ENCODE measurements around the gene GAS7.
"Not testable (repeated sequence)": the region's sequence is repeated elsewhere in the genome, so short reads cannot be mapped to it uniquely, and the experiment has no call there.

Gene GAS7

DNA sequence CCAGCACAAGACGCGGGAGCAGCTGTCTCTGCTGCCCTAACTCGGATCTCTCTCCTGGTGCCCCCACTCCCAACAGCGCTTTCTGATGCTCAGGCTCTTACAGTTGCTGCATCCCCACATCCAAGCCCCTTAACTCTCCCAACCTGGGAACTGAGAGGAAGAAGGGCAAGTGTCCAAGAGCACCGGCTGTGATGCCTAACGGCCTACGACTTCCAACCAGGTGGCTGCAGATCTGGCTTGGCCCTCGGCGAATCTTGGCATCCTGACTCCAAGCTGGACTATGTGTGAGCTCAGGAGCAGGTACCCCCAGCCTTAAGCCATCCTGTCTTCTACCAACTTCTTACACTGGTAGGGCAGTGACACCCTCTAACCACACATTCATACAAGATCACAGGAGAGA, 255.1 kb downstream of the GAS7 start:
- no peak for DNase-seq (ENCODE audit: low read depth in 3 of 3)

DNA sequence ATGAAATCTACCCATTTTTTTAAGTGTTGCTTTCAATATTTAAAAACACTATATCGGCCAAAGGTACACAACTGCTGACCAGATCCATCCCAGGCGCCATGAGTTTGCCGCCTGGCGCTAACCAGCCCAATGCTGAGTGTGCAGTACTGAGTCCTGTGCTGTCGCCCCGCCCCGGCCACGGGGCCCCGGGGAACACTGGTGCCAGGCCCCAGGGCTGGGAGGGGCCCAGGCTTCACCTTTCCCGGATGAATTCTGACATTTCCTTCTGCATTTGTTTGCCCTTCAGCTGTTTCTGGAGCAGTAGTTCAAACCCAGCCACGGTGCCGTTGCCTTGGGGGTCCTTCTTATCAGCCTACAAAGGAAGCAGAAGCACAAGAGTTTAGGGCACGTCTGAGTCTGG, 255.5 kb downstream of the GAS7 start:
- DNase-seq (ENCODE audit: low read depth in 3 of 3), result no peak

DNA sequence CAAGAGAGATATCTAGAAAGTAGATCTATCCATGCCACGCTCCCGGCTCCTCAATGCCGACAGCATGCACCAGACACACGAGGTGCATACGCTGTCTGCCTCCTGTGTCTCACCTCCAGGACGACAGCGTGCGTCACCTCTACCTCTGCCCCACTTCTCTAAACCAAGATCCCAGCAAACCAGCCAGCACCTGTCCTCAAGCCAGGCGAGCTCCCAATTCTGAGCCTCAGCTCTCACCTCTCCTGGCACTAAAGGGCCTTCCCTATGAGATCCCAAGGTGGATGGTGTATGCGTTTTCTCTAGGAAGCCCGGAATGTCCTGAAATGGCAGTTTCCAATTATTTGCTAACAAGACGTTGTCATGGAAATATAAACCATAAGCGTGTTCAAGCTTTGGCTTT, 257.1 kb downstream of the GAS7 start:
- DNase-seq (ENCODE audit: low read depth in 3 of 3), result no peak

DNA sequence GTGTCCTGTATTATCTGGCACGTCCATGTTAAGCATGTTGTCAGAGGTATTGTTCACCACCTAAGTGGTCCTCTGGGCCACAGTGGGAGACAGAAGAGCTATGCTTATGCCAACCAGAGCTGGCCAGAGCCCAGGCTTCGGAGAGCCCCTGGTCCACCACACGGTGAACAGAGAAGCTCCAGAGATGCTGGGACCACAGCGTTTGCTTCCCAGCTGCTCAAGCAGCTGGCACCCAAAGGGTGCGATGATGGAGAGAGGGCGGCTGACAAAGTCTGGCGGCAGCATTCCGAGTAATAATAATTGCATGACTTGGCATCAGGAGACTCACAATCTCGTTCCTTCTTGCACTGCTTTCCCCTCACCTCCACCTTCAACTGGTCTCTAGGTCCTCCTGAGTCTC, 257.6 kb downstream of the GAS7 start:
- DNase-seq (ENCODE audit: low read depth in 3 of 3), result no peak

DNA sequence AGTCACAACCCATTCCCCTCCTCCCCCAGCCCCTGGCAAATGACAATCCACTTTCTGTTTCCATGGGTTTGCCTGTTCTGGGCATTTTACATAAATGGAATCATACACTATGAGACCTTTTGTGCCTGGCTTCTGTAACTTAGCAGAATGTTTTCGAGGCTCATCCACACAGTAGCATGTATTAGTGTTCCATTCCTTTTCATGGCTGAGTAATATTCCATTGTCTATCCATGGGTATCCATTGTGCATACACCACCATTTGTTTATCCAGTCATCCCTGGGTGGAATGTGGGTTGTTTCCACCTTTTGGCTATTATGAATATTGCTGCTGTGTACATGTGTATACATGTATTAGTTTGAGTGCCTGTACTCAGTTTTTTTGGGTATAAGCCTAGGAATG, 259.6 kb downstream of the GAS7 start:
- no peak for DNase-seq (ENCODE audit: low read depth in 3 of 3)

DNA sequence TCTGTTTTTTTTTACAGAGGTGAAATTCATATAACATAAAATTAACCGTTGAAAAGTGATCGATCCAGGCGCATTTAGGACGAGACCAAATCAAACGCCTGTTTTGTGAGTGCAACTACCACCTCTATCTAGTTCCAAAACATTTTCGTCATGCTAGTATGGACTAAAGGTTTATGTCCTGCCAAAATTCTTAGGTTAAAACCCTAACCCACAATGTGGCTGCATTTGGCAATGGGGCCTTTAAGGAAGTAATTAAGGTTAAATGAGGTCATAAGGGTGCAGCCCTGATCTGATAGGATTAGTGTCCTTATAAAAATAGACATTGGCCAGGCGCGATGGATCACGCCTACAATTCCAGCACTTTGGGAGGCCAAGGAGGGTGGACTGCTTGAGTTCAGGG, 260.5 kb downstream of the GAS7 start:
- no peak for DNase-seq (ENCODE audit: low read depth in 3 of 3)

DNA sequence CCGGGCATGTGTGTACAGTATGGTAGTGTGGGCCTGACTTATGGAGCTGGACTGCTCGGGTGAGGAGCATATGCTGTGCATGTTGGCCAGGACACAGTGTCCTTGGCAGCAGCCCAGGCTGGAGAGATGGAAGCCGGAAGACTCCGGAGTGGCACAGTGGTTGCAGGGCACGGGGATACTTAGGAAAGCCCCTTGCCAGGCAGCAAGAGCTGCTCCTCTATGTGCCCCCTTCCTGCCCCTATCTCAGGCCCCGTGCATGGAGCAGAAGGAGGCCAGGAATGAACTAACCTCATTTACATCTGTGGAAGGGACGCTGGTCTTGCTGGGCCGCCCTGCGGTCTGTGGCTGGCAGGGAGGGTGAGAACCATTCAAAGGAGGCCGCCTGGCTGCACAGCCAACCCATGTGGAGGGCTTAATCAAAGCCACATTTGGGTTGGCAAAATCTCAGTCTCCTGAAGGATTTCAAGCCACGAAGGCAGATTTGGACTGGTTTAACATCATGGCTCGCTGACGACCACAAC, 261.1 kb downstream of the GAS7 start:
- DNase-seq (ENCODE audit: low read depth in 3 of 3), result no peak

DNA sequence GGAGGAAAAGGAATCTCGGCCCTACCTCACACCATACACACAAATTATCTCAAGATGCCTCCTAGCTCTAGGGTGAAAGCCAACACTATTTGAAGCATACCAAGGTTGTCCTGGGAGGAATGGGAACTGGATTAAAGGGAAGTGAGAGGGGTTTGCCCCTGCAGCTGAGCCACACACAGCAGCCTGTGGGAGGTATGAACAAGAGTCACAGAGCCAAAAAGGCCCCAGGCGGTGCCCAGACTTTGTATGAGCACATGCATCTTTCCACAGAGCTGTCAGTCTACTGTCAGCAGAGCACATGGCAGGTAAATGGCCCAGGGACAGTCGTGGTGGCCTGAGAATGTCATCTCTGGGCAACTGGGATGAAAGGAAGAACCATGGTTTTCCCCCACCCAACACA, 262.3 kb downstream of the GAS7 start:
- DNase-seq (ENCODE audit: low read depth in 3 of 3), result no peak

DNA sequence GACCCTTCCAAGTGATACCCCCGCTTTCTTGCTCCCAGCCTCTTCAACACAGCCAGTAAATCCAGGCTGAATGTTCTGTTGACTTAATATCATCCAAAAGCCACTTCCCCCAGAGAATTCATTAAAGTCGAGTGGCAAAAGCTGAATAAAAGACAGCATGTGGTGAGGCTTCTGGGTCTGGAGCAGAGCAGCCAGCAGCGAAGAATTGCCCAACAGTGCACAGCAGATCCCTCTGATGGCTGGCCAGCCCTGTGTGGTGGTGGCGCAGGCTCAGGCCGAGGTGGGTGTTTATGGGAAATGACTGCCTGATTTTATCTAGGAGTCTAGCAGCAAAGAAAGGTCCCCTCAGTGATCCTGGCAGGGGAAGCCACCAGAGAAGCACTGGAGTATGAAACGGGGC, 263.0 kb downstream of the GAS7 start:
- no peak for DNase-seq (ENCODE audit: low read depth in 3 of 3)

DNA sequence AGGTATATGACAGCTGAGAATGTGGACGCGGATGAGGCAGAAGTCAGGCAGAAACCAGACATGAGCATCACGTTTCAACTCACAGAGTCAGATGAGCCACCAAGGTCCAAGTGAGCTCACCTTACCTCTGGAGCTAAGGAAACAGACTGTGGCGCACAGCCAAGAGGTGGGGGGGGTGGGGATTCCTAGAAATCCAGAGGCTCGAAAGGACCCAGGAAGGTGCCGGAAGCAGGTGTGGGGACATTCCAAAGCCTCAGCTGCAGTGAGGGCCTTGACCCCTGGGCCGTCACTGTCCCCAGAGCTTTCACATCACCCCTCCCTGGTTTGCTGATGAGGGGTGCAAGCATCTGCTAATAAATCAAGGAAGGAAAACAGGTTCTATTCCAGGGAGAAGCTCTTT, 264.1 kb downstream of the GAS7 start:
- no peak for DNase-seq (ENCODE audit: low read depth in 3 of 3)

DNA sequence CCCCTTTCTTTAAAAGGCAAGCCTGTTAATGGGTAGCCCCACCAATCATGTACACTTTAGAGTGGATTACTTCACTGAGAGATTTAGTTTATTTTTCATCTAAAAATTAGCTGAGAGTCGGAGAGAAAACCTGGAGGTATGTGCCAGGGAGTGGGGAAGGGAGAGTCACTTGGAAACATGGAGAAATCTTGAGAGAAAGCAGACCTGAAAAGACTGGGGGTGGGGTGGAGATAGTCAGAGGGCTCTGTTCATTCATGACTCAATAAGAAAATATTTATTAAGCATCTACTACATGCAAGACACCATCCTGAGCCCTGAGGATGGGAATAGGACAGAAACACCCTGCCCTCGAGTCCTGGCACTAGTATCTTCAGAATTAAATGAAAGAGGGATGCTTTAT, 265.9 kb downstream of the GAS7 start:
- DNase-seq (ENCODE audit: low read depth in 3 of 3), result no peak

DNA sequence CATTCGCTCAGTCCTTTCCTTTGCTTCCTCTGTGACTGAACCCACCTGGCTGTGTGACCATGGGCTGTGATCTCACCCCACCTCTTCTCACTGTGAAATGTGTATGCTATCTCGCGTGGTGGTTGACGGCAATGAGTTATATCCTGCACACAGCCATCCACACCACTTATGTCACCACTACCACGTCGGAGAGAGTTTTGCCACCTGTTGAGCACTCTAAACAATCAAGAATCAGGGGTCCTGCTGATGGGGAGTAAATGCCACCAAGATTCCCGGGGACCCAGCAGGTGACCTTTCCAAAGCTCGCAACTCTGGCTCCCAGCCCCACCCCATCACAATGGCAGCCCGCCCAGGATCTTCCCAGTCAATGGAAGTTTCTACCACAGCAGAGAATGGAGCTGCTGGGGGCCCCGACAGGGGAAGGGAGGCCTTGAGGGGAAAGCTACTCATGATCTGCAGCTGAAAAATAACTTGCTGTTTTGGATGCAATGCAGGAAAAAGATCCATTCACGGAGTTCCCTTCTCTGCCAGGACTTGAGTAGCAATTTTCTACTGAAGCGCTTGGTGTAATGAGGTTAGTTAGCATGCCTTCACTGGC, 267.2 kb downstream of the GAS7 start:
- DNase-seq (ENCODE audit: low read depth in 3 of 3), result no peak

DNA sequence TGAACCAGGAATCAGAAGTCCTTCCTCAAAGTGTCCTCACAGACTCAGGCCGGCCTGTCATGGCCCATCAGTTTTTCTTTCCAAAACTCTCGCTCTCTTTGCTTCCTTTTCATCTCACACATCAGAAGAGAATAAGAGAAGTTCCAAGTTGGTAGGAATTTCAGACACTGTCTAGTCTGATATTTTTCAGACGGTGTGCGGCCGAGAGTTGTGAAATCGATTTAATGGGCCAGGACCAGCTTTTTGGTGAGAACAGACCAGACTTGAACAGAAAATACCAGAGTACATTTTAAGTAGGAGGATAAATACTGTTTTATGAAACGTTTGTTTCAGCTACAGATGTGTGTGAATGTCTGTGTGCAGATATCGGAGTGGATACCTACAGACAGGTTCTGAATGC, 268.5 kb downstream of the GAS7 start:
- DNase-seq (ENCODE audit: low read depth in 3 of 3), result no peak

DNA sequence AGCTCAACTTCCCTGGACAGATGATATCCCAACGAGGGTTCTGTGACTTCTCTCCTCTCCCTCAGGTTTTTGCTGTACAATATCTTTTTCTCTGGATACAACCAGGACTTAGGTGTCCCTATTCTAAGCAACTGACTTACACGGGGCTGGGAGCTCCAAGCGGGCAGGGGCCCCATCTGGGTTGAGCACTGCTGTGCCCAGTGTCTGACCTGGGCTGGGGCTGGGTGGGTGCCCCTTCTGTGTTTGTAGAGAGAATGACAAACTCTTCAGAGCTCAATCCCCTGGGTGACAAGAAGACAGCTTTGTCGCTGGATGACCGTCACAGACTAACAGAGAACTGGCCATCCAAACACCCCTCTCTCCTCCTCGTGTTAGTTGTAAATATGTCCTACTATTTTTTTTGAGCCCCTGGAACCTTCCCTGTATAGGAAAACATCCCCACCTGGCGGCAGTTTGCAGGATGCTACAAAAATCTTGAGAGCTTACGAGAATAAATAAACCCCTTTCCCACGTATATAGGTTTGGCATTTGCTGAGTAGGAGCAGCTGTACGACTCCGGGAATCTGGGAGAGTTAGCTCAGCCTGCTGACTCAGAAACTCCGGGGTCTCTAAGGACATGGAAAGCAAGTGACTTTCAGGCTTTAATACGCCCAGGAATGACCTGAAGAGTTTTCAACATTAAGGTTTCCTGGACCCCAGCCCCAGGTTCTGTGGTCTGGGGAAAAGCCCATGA, 269.6 kb downstream of the GAS7 start:
- no peak for DNase-seq (ENCODE audit: low read depth in 3 of 3)

DNA sequence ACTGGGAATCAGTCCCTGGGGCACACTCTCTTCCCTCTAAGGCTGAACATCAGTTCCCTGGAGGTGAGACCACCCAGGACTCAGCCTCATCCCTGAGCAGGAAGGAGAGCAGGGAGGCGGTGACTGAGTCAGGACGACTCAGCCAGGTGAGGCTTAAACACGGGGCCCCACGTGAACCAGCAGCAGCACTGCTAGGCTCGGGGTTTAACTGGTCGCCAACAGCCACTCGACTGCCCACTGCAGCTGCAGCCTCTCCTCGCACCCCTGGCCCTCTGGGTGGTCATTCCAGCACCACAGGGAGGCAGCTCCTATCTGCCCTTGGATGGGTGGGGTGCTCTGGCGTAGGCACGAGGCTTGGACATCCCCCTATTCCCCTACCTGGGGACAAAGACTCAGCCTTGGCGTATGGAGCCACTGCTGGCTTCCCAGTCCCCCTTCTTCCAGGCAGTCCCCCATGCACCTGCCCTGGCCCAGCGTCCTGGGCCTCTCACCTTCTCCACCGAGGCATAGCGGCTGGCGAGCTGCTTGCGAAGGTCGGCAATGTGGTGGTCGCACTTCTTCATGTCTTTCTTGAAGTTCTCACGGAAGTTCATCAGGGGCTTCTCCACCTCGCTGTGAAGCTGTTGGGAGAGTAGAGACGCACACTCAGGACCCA, 272.1 kb downstream of the GAS7 start:
- no peak for DNase-seq (ENCODE audit: low read depth in 3 of 3)

DNA sequence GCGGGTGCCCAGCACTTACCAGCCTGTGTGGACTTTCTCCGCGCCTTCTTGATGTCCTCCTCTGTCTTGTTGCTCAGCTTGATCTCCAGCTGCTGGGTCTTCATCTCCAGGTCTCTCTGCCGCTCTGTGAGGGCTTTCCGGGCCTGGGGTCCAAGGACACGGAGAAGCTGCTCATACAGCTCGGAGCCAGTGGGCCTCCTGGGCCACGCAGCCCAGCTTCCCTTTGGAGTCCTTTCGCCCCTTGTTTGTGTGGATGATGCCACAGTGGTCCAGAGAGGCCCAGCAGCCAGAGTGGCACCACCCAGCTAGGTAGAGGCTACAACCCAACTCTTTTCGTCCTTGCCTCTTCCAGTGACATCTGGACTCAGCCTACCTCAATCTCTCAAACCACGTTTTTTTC, 272.9 kb downstream of the GAS7 start:
- DNase-seq (ENCODE audit: low read depth in 3 of 3), result no peak

DNA sequence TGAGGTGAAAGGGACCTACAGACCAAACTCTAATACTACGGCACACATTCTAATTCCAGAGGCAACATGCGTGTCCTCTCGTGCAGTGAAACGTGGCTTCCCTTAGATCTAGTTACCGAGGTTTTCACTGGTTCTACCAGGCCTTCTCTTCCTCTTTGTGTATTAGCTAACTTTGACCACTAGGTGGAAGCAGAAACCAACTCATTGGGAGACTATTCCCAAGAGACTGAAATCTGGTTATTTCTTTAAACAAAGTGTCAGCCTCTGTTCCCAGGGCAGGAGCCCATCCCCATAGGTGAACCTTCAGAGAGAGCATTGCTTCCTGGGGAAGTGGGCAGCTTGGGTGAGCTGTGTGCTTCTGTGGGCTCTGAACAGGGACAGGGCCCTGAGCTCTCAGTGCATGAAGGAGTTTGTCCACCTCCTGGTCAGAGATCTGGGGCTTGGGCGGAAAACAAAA, 273.6 kb downstream of the GAS7 start:
- DNase-seq (ENCODE audit: low read depth in 3 of 3), result no peak

DNA sequence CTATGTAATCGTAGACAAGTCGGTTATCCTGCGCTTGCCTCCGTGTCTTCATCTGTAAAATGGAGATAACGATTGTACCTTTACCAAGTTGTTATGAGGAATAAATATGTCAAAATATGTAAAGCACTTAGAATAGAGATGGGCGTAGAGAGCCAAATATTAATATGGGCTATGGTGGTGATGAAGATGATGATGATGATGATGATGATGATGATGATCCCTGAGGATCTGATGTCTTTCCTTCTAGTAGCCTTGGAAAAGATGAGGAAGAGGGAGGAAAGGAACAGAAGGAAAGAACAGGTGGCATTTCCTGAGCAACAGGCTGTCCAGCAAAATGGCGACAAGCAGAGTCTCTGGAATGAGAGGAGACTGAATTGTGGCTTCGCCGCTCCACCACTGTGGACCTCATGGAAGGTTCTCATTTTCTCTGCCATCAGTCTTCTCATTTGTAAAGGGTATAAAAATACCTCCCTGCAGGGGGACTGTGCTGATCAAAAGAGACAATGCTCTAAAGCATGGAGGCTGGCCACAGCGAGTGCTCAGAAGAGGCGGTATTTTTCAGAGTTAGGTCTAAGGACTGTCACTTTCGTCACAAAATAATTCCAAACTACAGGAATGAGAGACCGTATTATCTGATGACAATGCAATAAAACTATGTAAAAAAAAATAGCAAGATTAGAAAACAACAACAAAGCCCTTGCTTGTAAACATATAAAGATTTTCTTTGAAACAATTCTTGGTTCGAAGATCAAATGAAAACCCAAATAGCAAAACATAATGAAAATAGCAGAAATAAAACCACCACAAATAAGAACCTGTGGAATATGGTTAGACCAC, 276.2 kb downstream of the GAS7 start:
- DNase-seq (ENCODE audit: low read depth in 3 of 3), result no peak

DNA sequence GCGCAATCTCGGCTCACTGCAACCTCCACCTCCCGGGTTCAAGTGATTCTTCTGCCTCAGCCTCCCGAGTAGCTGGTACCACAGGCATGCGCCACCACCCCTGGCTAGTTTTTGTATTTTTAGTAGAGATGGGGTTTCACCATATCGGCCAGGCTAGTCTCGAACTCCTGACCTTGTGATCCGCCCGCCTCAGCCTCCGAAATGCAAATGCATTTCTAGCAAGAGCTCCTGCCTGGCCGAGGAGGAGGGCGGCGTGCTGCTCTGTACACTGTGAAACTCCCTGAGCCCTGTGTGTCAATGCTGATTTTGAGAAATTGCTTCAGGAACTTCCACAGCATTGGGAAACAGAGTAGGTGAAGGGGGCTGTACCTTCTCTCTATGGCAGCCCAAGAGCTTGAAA, 277.2 kb downstream of the GAS7 start:
- not testable (repeated sequence) for DNase-seq (ENCODE audit: low read depth in 3 of 3)

DNA sequence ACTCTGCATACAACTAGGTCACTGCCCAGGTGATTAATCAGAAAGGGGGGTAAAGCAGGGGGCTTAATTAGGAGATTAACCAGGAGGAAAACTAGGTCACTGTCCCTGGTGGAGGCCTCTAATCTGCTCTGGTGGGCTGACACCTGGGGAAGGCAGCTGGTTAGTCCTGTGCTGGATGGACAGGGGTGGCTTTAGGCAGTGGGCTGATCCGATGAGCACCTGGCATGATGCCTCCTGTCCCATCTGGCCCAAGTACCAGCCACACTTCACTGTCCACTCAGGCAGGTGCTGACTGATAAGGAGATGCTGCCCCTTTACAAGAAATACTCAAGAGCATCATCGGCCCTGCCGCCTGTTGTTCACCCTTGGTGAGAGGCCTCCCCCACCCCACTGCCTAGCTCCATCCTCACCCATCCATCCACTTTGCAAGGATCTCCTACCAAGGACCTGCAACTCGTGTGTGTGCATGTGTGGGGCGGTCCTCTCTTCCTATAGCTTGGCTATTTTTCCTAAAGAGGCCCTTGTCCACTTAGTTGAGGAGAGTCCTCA, 279.5 kb downstream of the GAS7 start:
- DNase-seq (ENCODE audit: low read depth in 3 of 3), result no peak

DNA sequence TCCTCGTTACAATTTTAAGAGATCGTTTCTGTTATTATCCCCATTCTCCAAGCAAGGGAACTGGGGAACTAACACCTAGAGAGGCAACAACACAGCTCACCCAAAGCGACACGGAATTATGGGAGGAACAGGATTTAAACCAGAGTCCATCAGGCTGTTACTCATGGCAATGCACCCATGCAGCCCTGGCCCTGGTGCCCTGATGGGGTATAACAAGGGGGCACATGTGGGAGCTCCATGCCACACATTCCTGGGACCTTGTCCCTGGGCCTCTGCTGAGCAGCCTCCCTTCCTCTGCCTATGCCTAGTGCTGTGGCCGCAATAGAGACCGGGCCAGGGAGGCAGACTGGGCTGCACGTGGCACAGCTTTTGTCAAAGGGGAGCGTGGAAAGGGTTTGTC, 280.1 kb downstream of the GAS7 start:
- DNase-seq (ENCODE audit: low read depth in 3 of 3), result no peak

DNA sequence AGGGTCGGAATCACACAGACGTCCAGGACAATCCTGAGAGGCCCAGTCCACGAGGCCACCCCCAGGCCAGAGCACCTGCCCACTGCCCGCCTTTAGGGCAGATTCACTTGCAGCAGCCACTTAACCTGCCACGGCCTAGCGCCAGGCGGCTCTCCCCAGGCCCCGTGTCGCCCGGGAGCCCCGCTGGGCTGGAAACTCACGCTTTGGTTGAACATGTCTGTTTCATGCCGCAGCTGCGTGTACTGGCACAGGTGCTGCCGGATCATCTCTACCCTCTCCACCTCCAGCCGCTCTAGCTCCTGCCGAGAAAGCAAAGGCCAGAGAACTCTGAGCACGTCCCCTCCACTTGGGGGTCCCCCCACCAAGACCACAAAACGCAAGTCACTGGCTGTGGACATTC, 280.6 kb downstream of the GAS7 start:
- DNase-seq (ENCODE audit: low read depth in 3 of 3), result no peak

Measured in stimulated activated CD4-positive, alpha-beta T cell treated with anti-CD3 and anti-CD28 coated beads, TNF-alpha, amount 100 ng/mL, for 24 hours (primary cell).